GM18907 (cell line): Measurements from ENCODE around the gene QSOX1.
"Not testable (repeated sequence)": the region's sequence is repeated elsewhere in the genome, so short reads cannot be mapped to it uniquely, and the experiment has no call there.

Experiments
- ATAC-seq: cut with Tn5 transposase; IDR thresholded peaks from one replicate; pipeline ENCODE4 v1.9.1; 2021; ENCODE audit warnings: mild to moderate bottlenecking, moderate library complexity; ENCODE audit not compliant: unreplicated experiment

QSOX1 gene, protein sequence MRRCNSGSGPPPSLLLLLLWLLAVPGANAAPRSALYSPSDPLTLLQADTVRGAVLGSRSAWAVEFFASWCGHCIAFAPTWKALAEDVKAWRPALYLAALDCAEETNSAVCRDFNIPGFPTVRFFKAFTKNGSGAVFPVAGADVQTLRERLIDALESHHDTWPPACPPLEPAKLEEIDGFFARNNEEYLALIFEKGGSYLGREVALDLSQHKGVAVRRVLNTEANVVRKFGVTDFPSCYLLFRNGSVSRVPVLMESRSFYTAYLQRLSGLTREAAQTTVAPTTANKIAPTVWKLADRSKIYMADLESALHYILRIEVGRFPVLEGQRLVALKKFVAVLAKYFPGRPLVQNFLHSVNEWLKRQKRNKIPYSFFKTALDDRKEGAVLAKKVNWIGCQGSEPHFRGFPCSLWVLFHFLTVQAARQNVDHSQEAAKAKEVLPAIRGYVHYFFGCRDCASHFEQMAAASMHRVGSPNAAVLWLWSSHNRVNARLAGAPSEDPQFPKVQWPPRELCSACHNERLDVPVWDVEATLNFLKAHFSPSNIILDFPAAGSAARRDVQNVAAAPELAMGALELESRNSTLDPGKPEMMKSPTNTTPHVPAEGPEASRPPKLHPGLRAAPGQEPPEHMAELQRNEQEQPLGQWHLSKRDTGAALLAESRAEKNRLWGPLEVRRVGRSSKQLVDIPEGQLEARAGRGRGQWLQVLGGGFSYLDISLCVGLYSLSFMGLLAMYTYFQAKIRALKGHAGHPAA

DNA sequence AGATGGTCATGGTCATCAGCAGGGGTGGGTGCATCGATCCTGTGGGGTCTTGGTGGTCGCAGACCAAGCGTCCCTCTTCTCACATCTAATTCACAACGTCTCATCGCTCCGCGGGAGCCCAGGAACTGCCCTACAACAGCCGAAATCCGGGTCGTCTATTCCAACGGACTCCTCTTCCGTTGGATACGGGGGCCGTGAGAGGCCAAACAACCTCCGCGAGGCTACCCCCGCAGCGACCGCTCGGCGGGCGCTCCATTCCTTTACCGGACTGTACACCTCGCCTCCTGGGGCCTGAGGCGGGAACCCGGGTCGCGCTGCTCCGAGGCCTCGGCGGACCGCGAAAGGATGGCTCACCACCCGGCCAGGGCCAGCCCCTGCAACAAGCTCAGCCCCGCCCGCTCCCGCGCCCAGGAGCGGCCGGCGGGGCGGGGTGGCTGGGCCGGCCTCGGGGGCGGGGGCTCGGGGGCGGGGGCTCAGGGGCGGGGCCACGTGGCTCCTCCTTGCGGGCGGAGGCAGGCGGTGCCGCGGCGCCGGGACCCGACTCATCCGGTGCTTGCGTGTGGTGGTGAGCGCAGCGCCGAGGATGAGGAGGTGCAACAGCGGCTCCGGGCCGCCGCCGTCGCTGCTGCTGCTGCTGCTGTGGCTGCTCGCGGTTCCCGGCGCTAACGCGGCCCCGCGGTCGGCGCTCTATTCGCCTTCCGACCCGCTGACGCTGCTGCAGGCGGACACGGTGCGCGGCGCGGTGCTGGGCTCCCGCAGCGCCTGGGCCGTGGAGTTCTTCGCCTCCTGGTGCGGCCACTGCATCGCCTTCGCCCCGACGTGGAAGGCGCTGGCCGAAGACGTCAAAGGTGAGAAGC lies at the start of gene QSOX1:
Gene QSOX1 (plus strand): TSS at position 545 of the 857 bp plus-strand sequence. CDS start 39 bp downstream, at position 584.
- peak; percentile 91 for ATAC-seq

- no peak for ATAC-seq
Observed at GRCh38 chr1:180112091-180112490, 42.6 kb upstream of the QSOX1 start.

GRCh38 chr1:180112984-180113647 lies 41.6 kb upstream of the QSOX1 start:
- no peak for ATAC-seq

GRCh38 chr1:180114396-180114945 lies 40.2 kb upstream of the QSOX1 start:
- no peak for ATAC-seq

- no peak for ATAC-seq
Observed at GRCh38 chr1:180116964-180117763, 37.5 kb upstream of the QSOX1 start.

- ATAC-seq, result no peak
Observed at GRCh38 chr1:180117764-180118116, 36.9 kb upstream of the QSOX1 start.

GRCh38 chr1:180119837-180120236 lies 34.8 kb upstream of the QSOX1 start:
- ATAC-seq, result no peak

DNA sequence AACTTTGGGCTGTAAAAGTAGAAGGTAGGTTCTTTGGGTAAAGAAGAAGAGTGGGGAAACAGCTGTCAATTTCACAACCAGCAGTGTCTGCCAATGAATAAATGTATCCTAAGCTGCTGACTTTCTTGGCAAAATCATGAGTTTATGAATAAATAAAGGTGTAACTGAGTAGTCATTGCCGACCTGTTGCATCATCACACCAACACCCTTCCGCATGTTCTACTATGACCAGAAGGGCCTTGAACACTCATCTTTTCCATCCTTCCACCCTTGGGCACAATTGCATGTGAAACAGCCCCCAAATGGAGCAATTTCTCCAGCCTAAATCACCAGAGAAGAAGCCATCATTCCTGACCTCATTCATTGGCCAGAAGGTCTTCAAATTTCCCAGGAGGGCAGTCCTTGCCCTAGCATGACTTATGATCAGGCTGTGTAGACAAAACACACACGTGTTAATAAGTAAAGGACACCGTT lies 31.2 kb upstream of the QSOX1 start:
- no peak for ATAC-seq

DNA sequence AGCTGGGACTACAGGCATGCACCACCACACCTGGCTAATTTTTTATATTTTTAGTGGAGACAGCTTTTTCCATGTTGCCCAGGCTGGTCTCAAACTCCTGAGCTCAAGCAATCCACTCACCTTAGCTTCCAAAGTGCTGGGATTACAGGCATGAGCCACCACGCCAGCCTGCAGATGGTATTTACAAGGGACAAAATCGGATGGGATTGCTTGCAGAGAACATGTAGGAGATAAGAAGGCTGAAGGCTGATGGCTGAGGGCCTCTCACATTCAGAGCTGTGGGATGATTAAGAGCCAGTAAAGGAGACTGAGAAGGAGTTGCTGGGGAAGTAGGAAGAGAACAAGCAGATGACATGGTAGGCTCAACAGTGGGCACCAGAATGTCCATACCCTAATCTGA lies 24.0 kb upstream of the QSOX1 start:
- ATAC-seq, result no peak

- no peak for ATAC-seq
Observed at GRCh38 chr1:180131510-180131909, 23.2 kb upstream of the QSOX1 start.

- ATAC-seq, result no peak
Observed at GRCh38 chr1:180133193-180133592, 21.5 kb upstream of the QSOX1 start.

GRCh38 chr1:180133688-180134087 lies 21.0 kb upstream of the QSOX1 start:
- not testable (repeated sequence) for ATAC-seq

GRCh38 chr1:180135535-180135934 lies 19.1 kb upstream of the QSOX1 start:
- no peak for ATAC-seq

- no peak for ATAC-seq
Observed at GRCh38 chr1:180136331-180136967, 18.2 kb upstream of the QSOX1 start.

DNA sequence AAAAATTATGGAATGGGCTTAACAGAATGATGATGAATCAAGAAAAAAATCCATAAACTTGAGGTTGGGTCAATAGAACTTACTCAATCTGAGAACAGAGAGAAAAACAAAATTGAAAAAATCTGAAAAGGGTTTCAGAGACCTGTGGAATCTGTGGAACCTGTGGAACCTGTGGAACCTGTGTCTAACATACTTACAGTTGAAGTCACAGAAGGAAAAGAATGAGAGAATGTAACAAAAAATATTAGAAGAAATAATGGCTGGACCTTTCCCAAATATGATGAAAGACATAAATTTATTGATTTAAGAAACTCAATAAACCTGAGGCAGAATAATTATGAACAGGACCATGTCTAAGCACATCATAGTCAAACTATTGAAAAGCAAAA lies 17.7 kb upstream of the QSOX1 start:
- ATAC-seq, result no peak

GRCh38 chr1:180137776-180138175 lies 16.9 kb upstream of the QSOX1 start:
- ATAC-seq, result no peak

DNA sequence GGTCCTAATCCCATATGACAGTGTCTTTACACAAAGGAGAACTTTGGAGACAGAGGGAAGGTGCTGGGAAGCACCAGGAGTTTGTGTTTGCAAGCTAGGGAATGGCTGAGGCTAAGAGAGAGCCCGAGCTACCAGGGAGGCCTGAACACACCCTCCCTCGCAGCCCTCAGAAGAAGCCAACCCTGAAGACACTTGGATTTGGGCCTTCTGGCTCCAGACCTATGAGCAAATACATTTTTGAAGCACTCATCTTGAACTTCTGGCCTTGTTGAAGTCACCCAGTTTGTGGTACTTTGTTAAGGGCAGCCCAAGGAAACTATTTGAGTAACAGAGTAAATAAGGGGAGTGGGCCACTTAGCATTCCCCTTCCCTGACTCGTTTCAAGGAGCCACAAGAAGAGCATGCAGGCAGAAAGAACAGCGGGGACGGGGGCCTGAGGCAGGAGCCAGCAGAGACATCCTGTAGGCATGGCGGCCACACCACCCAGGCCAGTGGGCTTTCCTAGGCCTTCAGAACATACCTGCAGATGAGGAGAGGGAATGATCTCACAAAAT lies 13.2 kb upstream of the QSOX1 start:
- no peak for ATAC-seq

DNA sequence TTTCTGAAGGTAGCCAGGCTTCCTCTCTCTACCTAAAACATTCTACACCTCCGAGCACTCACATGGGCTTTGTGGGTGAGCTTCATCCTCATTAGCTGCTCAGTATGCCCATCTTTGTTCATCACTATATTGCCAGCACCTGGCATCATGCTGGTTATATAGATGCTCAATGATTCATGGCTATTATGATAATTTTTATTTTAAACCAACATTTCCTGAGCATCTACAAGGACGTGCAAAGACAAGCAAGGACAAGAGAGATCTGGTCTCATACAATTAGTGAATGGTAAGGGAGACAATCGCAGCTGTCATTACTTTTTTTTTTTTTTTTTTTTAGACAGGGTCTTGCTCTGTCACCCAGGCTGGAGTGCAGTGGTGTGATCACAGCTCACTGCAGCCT lies 11.3 kb upstream of the QSOX1 start:
- ATAC-seq, result no peak
